ENCODE measurements around the gene SERPINA5.

DNA sequence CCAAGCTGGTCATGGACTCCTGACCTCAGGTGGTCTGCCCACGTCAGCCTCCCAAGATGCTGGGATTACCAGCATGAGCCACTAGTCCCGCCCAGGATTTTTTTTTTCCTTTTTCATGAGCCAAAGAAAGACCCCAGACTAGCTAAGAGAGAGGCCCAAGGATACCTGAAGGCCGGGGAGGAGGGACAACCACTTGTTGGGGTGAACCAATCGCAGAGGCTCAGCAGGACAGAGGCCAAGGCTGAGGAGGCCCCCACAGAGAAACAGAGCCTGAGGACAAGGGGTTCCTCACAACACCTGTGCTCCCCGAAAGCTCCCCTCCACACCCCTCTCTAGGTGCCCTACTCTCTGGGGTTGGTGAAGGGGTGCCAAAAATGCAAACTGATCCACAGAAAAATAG lies 30.0 kb downstream of the SERPINA5 start:
- TF ChIP-seq, protein P1, sequence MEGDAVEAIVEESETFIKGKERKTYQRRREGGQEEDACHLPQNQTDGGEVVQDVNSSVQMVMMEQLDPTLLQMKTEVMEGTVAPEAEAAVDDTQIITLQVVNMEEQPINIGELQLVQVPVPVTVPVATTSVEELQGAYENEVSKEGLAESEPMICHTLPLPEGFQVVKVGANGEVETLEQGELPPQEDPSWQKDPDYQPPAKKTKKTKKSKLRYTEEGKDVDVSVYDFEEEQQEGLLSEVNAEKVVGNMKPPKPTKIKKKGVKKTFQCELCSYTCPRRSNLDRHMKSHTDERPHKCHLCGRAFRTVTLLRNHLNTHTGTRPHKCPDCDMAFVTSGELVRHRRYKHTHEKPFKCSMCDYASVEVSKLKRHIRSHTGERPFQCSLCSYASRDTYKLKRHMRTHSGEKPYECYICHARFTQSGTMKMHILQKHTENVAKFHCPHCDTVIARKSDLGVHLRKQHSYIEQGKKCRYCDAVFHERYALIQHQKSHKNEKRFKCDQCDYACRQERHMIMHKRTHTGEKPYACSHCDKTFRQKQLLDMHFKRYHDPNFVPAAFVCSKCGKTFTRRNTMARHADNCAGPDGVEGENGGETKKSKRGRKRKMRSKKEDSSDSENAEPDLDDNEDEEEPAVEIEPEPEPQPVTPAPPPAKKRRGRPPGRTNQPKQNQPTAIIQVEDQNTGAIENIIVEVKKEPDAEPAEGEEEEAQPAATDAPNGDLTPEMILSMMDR (conservative IDR thresholded peaks at IDR 0.05 in 1 of 2, IDR thresholded peaks at IDR 0.05 in 1 of 2; ENCODE audit: low read depth in 1 of 2, low read length in 2 of 2) = no peak
- no peak for TF ChIP-seq EZH2 (IDR thresholded peaks at IDR 0.05; ENCODE audit: low read length, missing control alignments)

All from fibroblast of lung (primary cell).